ENCODE data around the gene BORCS6.
A peak's percentile ranks its signal among the peaks of the same experiment; 100 is the strongest.
"Not testable (repeated sequence)": the region's sequence is repeated elsewhere in the genome, so short reads cannot be mapped to it uniquely, and the experiment has no call there.

The BORCS6 gene

GRCh38 chr17:8175795-8176196 is 14.2 kb downstream of the BORCS6 start:
- H3K27ac ChIP-seq, result peak overlapping the region; percentile 24; the same call in 1 of the 2 replicates
- no peak for TF ChIP-seq CTCF (conservative IDR thresholded peaks at IDR 0.05)

- H3K27ac ChIP-seq, result peak overlapping the region; percentile 90
- TF ChIP-seq CTCF (conservative IDR thresholded peaks at IDR 0.05), result no peak
These were observed 16.1 kb downstream of the BORCS6 start for GRCh38 chr17:8173871-8174322.

GRCh38 chr17:8173056-8173870 is 16.7 kb downstream of the BORCS6 start:
- H3K27ac ChIP-seq, result peak overlapping the region; percentile 90
- no peak for TF ChIP-seq CTCF (conservative IDR thresholded peaks at IDR 0.05)

- H3K27ac ChIP-seq, result not testable (repeated sequence)
These were observed 19.8 kb downstream of the BORCS6 start for GRCh38 chr17:8170186-8170585.

- TF ChIP-seq CTCF (conservative IDR thresholded peaks at IDR 0.05), result no peak
These were observed 22.5 kb downstream of the BORCS6 start for GRCh38 chr17:8167526-8167925.

GRCh38 chr17:8166731-8167130 is 23.2 kb downstream of the BORCS6 start:
- H3K27ac ChIP-seq, result no peak overlapping the region
- no peak for TF ChIP-seq CTCF (conservative IDR thresholded peaks at IDR 0.05)

More at GRCh38 chr17:8167526-8167925, 22.5 kb downstream of the BORCS6 start:
- no peak overlapping the region for H3K27ac ChIP-seq

GRCh38 chr17:8164815-8165131 is 25.2 kb downstream of the BORCS6 start:
- H3K27ac ChIP-seq, result no peak overlapping the region

More at GRCh38 chr17:8164815-8165131, 25.2 kb downstream of the BORCS6 start:
- TF ChIP-seq CTCF (conservative IDR thresholded peaks at IDR 0.05), result no peak
